ENCODE measurements around the gene CRELD1. TPM values are rescaled to one million over a fixed set of nuclear protein-coding genes. Genes with fewer than 3 reads are reported as not detected.

Gene CRELD1
- total RNA-seq, 1 experiment from 2014 or later, result 18.7 TPM

- no peak for TF ChIP-seq REST (IDR thresholded peaks at IDR 0.05; ENCODE audit: low read depth)
- TF ChIP-seq SP1 (IDR thresholded peaks at IDR 0.05; ENCODE audit: low read depth), result peak; percentile 87
- TF ChIP-seq CBX3 (IDR thresholded peaks at IDR 0.05; ENCODE audit: low read depth), result 0 out of 2 replicates have a peak, but pooled peaks have one; percentile 10
- no peak for TF ChIP-seq ELF1 (IDR thresholded peaks at IDR 0.05; ENCODE audit: borderline replicate concordance, low read depth)
Observed at GRCh38 chr3:9933561-9934234, at the start of gene CRELD1 (continued).

GRCh38 chr3:9884555-9885165, 49.0 kb upstream of the CRELD1 start:
- Histone ChIP-seq H2AFZ (ENCODE audit: low read depth, low read length, poor library complexity, severe bottlenecking) (peak overlapping the region; percentile 82), H3K9me3 (ENCODE audit: control insufficient read depth in 1 of 2, insufficient read depth in 1 of 2, low read depth in 1 of 2, low read length in 2 of 2) (no peaks in the 10 kb centered on the region), H3K4me1 (ENCODE audit: control insufficient read depth in 1 of 2, insufficient read depth in 2 of 2, low read length in 2 of 2) (peaks cover 17 to 31% of the 10 kb centered on the region in 2 experiments), H4K20me1 (ENCODE audit: insufficient read depth) (no peaks in the 10 kb centered on the region), H3K79me2 (ENCODE audit: insufficient read depth, low read length) (no peaks in the 10 kb centered on the region), H3K27ac (ENCODE audit: low read depth, low read length) (peak overlapping the region; percentile 82), H3K9ac (ENCODE audit: low read length) (peak overlapping the region; percentile 50), H3K9me2 (ENCODE audit: insufficient read depth) (no peaks in the 10 kb centered on the region), H3K36me3 (ENCODE audit: control insufficient read depth in 1 of 2, insufficient read depth in 2 of 2, low read length in 2 of 2) (no peaks in the 10 kb centered on the region), H3K27me3 (ENCODE audit: insufficient read depth, low read length) (no peaks in the 10 kb centered on the region), H3K4me3 (replicated peaks in 1 of 2; ENCODE audit: low read depth in 1 of 2, low read length in 2 of 2) (peak overlapping the region in 1 of 2 experiments; percentile 34; a peak in 2 of 4 replicates), H3K4me2 (ENCODE audit: low read length) (peak overlapping the region; percentile 70)
- ChIA-PET POLR2A (interaction anchor here (1.2 to 1.6 kb wide), 5 partner anchors 9 to 92 kb away, joined by 4 to 6 read pairs (median 6); partner anchors contain the start of genes ARPC4, CRELD1 and IL17RE), CTCF (interaction anchor here (1.1 to 3.2 kb wide), 3 partner anchors 48 to 438 kb away, joined by 3 to 10 read pairs (median 4); partner anchors contain the start of gene CRELD1), RAD21 (ENCODE audit: low non-redundant PET in 1 of 2, low total read pairs in 2 of 2, uncharacterized antibody in 2 of 2, unreplicated experiment in 2 of 2) (no interaction called here)
- DNase-seq (ENCODE audit: low read depth, low spot score) (peak; percentile 89), ATAC-seq (peak; percentile 93)
- intact Hi-C loops (cut with micrococcal nuclease), result no loop called here
- TSS peak; percentile 99 for BruUV-seq (replicated peaks)
- TF ChIP-seq JUND (IDR thresholded peaks at IDR 0.05), result peak; percentile 88
- no peak for TF ChIP-seq EZH2 (IDR thresholded peaks at IDR 0.05)
- TF ChIP-seq ATF3 (IDR thresholded peaks at IDR 0.05), result no peak
- peak; percentile 28; the same call in 1 of the 2 replicates for TF ChIP-seq RAD21 (IDR thresholded peaks at IDR 0.05; ENCODE audit: low read depth)
- TF ChIP-seq MAX (IDR thresholded peaks at IDR 0.05), result peak; percentile 66
- no peak for TF ChIP-seq CBX3 (IDR thresholded peaks at IDR 0.05; ENCODE audit: low read depth)
- peak; percentile 45 for TF ChIP-seq SIN3A (IDR thresholded peaks at IDR 0.05; ENCODE audit: low read depth)
- peak; percentile 87 for TF ChIP-seq FOSL1 (IDR thresholded peaks at IDR 0.05; ENCODE audit: low read depth)
- no peak for TF ChIP-seq TCF7L2 (IDR thresholded peaks at IDR 0.05; ENCODE audit: borderline replicate concordance, extremely low read depth, insufficient read depth, insufficient read length)
- TF ChIP-seq CTCF (IDR thresholded peaks at IDR 0.05 in 2 of 3, conservative IDR thresholded peaks at IDR 0.05 in 1 of 3; ENCODE audit: borderline replicate concordance in 1 of 3, insufficient read depth in 1 of 3, low read depth in 2 of 3, low read length in 2 of 3), result peak in 1 of 3 experiments; percentile 4; a peak in 1 of 6 replicates
- no peak for TF ChIP-seq ZBTB33 (IDR thresholded peaks at IDR 0.05; ENCODE audit: extremely low read depth, insufficient replicate concordance, low read length)
- TF ChIP-seq ZFX (IDR thresholded peaks at IDR 0.05), result no peak

Measured in HCT116 (cell line).